ENCODE measurements around the gene SHISA9.

The SHISA9 gene

DNA sequence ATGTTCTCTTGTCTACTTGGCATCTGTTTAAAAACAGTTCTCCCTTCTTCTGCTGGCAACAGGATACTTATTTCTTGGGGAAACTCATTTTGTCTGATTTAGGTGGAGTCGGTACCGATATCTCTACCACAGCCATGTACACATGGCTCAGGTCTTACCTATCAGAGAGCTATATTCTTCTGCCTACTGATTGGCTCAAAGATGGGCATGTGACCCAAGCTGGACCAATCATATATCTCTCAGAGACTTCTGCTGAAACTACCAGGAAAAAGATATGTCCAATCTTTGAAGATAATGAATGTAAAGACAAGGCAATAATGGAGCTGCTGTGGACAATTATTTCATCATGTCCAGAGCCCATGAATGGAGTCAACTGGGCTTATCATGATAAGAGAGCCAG lies 21.6 kb upstream of the SHISA9 start:
- Histone ChIP-seq H3K27me3 (ENCODE audit: insufficient read depth, low read length) (no peaks in the 10 kb centered on the region), H3K36me3 (ENCODE audit: insufficient read depth, low read length) (no peaks in the 10 kb centered on the region), H3K9me2 (ENCODE audit: low read depth, low read length) (no peaks in the 10 kb centered on the region), H2AFZ (ENCODE audit: low read length) (no peak overlapping the region), H3F3A (ENCODE audit: insufficient read depth, low read length) (no peaks in the 10 kb centered on the region), H3K9ac (ENCODE audit: low read length) (no peak overlapping the region), H3K4me1 (ENCODE audit: insufficient read depth, low read length, severe bottlenecking) (no peaks in the 10 kb centered on the region), H4K20me1 (ENCODE audit: insufficient read depth, low read length) (no peaks in the 10 kb centered on the region), H3K27ac (ENCODE audit: low read depth, low read length, poor library complexity, severe bottlenecking) (no peak overlapping the region), H3K9me3 (ENCODE audit: low read length) (no peaks in the 10 kb centered on the region), H3K4me3 (ENCODE audit: low read depth, low read length, poor library complexity, severe bottlenecking) (no peak overlapping the region), H3K79me2 (ENCODE audit: insufficient read depth, low read length) (no peaks in the 10 kb centered on the region), H3K4me2 (ENCODE audit: low read length) (no peak overlapping the region)
- TF ChIP-seq, protein P1, sequence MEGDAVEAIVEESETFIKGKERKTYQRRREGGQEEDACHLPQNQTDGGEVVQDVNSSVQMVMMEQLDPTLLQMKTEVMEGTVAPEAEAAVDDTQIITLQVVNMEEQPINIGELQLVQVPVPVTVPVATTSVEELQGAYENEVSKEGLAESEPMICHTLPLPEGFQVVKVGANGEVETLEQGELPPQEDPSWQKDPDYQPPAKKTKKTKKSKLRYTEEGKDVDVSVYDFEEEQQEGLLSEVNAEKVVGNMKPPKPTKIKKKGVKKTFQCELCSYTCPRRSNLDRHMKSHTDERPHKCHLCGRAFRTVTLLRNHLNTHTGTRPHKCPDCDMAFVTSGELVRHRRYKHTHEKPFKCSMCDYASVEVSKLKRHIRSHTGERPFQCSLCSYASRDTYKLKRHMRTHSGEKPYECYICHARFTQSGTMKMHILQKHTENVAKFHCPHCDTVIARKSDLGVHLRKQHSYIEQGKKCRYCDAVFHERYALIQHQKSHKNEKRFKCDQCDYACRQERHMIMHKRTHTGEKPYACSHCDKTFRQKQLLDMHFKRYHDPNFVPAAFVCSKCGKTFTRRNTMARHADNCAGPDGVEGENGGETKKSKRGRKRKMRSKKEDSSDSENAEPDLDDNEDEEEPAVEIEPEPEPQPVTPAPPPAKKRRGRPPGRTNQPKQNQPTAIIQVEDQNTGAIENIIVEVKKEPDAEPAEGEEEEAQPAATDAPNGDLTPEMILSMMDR (IDR thresholded peaks at IDR 0.05; ENCODE audit: low read length): no peak
- no peak for TF ChIP-seq EZH2 (IDR thresholded peaks at IDR 0.05; ENCODE audit: borderline replicate concordance, low read length)

- Histone ChIP-seq H3K4me2 (ENCODE audit: low read length) (no peak overlapping the region), H3K4me1 (ENCODE audit: insufficient read depth, low read length, severe bottlenecking) (no peaks in the 10 kb centered on the region), H3K27ac (ENCODE audit: low read depth, low read length, poor library complexity, severe bottlenecking) (no peak overlapping the region), H3K9ac (ENCODE audit: low read length) (no peak overlapping the region), H3K4me3 (ENCODE audit: low read depth, low read length, poor library complexity, severe bottlenecking) (no peak overlapping the region), H3K79me2 (ENCODE audit: insufficient read depth, low read length) (no peaks in the 10 kb centered on the region), H3F3A (ENCODE audit: insufficient read depth, low read length) (no peaks in the 10 kb centered on the region), H3K9me3 (ENCODE audit: low read length) (no peaks in the 10 kb centered on the region), H3K9me2 (ENCODE audit: low read depth, low read length) (no peaks in the 10 kb centered on the region), H3K36me3 (ENCODE audit: insufficient read depth, low read length) (no peaks in the 10 kb centered on the region), H4K20me1 (ENCODE audit: insufficient read depth, low read length) (no peaks in the 10 kb centered on the region), H2AFZ (ENCODE audit: low read length) (no peak overlapping the region), H3K27me3 (ENCODE audit: insufficient read depth, low read length) (no peaks in the 10 kb centered on the region; the same call in 1 of the 2 replicates)
- TF ChIP-seq EZH2 (IDR thresholded peaks at IDR 0.05; ENCODE audit: borderline replicate concordance, low read length): no peak
- TF ChIP-seq, protein P1 (IDR thresholded peaks at IDR 0.05; ENCODE audit: low read length): no peak
Measured at GRCh38 chr16:12881182-12881581, 20.2 kb upstream of the SHISA9 start.

- Histone ChIP-seq H3K79me2 (ENCODE audit: insufficient read depth, low read length) (no peaks in the 10 kb centered on the region), H3K27ac (ENCODE audit: low read depth, low read length, poor library complexity, severe bottlenecking) (no peak overlapping the region), H3K9me3 (ENCODE audit: low read length) (no peaks in the 10 kb centered on the region), H3K4me1 (ENCODE audit: insufficient read depth, low read length, severe bottlenecking) (no peaks in the 10 kb centered on the region), H2AFZ (ENCODE audit: low read length) (no peak overlapping the region), H3K27me3 (ENCODE audit: insufficient read depth, low read length) (no peaks in the 10 kb centered on the region; the same call in 1 of the 2 replicates), H3K9me2 (ENCODE audit: low read depth, low read length) (no peaks in the 10 kb centered on the region), H3K4me3 (ENCODE audit: low read depth, low read length, poor library complexity, severe bottlenecking) (no peak overlapping the region), H4K20me1 (ENCODE audit: insufficient read depth, low read length) (no peaks in the 10 kb centered on the region), H3K9ac (ENCODE audit: low read length) (no peak overlapping the region), H3K36me3 (ENCODE audit: insufficient read depth, low read length) (no peaks in the 10 kb centered on the region), H3F3A (ENCODE audit: insufficient read depth, low read length) (no peaks in the 10 kb centered on the region), H3K4me2 (ENCODE audit: low read length) (no peak overlapping the region)
- no peak for TF ChIP-seq EZH2 (IDR thresholded peaks at IDR 0.05; ENCODE audit: borderline replicate concordance, low read length)
- TF ChIP-seq, protein P1 (IDR thresholded peaks at IDR 0.05; ENCODE audit: low read length): no peak
Measured at GRCh38 chr16:12881740-12882139, 19.7 kb upstream of the SHISA9 start.

Data from OCI-LY1 (cell line).